HTERT RPE-1 (cell line): ENCODE results near the gene MBTPS2.
"Not testable (repeated sequence)": the region's sequence is repeated elsewhere in the genome, so short reads cannot be mapped to it uniquely, and the experiment has no call there.

Source experiments
- in situ Hi-C: fragments of 300-500 bp; cut with MboI; formaldehyde crosslinking; loops from 4 replicates; pipeline ENCODE4 v1.14.3; 2020; ENCODE audit warnings: low sequenced_read_pairs

The MBTPS2 gene

DNA sequence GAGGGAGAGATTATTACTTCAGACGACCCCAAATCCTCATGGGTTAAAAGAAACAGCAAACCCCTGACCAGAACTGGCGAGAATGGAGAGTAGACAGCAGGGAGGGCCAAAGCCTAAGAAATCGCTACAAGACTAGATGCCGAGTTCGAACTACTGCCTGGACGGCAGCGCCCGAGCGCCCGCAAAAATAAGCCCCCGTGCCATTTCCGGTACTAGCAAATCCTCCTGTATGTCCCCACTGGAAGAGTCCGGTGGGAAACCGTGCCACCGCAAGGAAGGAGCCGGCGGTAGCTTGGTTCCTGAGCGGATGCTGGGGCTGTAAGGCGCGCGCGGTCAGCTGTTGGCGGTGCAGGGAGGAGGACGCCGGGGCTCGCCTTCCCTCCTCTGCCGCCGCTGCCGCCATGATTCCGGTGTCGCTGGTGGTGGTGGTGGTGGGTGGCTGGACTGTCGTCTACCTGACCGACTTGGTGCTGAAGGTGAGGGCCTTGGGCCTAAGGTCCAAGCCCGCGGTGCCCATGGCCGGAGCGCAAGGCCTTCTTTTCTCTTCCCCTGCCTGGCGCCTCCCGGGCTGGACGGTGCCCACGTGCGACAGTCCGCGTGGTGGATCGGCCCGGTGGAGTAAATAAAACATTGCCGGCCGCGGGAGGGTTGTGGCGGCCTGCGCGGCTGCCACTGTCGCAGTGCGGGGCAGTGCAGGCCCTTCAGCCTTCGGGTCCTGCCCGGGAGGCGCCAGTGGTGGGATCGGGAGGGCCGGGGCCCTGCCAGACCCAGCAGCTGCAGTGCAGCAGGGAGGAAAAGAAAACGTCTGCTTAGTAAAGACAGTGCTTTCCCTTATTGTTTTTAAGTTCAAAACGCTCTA, at the start of gene MBTPS2:
Gene MBTPS2, plus strand, starts transcription at position 284 of the 859 bp plus-strand sequence. Its CDS starts 118 bp downstream, at position 402.
- in situ Hi-C loops, result no loop called here

DNA sequence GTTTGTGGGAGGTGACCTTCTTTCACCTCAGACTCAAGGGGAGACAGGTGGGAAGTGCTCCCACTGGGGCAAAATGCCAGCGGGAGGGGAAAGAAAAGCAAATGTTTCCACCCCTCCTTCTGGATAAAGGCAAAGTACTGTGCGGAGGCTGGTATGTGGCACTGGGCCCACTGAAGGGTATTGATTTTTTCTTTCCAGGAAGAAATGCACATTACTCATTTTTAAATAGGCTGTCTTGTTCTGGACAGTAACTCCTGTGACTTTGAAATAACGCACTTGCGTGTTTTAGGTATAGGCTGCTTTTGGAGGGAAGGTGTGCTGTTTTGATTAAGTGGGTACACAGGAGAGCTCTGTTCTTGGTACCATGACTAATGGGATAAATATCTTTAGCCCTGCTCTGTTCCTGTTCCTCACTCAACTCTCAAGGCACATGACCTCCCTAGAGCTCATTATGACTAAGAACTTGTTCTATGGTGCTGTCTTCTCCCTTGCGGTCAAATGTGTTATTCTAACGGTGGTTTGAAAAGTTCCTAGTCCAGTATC, 40.7 kb upstream of the MBTPS2 start:
- in situ Hi-C loops, result no loop called here

DNA sequence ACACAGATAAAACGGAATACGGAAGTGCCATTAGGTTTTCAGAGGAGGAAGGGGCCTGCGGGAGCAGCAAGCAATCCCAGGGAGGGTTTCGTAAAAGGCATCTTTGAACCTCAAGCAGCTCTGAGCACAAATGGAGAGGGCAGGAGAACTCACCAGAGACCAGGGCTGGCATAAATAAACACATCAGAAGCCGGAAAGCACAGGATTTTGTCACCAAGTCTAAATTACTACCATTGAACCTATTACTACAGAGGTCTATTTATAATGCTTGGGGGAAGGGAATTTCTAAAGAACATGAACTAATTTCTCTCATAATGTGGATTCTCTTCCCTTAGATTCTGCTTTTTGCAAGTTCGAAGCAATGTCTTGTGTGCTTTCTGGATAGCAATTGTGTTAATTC, 39.6 kb upstream of the MBTPS2 start:
- in situ Hi-C loops, result no loop called here

DNA sequence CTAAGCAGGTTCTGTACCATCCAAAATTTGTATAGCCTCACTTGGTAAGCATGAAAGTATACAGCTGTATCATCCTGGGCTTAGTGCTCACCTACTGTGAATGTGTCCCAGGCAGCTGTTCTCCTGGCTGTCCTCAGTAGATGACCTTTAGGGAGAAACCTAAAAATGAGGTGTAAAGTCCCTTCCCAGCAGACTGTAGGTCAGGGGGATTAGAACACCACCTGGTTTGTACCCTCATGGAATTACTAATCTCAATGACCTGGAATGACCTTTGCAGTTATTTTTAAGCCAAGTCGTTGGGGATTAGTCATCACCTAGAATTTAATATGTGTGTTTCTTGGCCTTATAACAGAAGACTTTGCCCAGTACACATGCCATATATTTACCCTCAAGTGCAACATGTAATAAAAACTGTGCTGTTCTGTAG, 39.1 kb upstream of the MBTPS2 start:
- in situ Hi-C loops, result no loop called here

DNA sequence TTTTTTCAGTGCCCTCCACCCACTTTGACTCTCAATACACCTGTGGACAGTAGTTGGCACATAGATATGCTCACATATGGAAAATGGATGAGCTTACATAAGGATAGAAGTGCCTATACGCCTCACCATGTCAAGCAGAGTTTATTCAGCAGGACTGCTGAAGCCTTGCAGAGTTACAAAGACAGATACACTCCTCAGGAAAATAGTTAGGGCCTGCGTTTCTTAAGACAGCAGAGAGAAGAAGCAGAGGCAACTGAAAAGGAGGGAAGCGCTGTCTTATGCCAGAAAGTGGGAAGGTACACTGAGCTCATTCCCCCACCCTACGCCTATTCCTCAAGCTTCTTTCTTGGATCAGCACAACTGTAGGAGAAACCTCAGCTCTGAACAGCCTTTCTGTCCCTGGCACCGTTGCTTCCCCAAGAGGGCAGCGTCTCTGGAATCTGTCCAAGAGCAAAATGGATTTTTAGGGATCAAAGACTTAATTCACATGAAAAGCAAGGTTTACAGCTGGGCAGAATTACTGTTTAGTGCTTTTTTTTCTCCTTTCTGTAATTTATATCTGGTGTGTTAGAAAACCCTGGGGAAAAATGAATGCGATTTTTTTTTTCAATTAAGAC, 37.3 kb upstream of the MBTPS2 start:
- in situ Hi-C loops, result no loop called here

DNA sequence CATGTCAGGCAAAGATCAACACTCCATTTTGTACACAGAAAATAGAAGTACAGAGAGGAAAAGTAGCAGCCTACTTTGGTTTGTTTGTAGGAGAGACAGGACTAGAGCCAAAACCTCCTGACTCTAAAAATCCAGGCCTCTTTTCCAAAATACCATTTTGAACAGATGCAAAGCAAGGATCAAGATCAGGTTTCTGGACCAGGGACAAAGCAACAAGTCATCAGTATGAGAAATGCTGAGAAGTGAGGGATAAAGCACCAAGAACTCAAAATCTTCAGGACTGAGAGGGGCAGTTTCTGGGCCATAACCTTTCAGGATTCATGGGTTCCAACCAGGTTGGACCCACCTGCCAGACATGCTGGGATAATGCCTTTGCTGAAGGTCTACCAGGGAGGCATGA, 36.6 kb upstream of the MBTPS2 start:
- in situ Hi-C loops, result no loop called here

DNA sequence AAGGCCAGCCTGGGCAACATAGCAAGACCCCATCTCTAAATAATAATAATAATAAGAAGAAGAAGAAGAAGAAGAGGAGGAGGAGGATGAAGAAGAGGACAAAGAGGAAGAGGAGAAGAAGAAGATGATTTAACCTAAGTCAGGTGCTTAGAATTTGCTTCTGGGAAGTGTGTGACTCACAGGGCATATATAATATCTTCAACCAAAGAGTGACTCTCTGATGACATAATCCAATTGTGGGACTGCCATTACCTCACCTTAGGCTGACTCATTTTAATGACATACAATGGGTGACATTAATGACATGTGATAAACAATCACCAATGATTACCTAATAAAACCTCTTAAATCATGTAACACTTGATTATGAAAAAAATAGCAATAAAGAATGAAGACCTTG, 32.7 kb upstream of the MBTPS2 start:
- in situ Hi-C loops, result no loop called here

DNA sequence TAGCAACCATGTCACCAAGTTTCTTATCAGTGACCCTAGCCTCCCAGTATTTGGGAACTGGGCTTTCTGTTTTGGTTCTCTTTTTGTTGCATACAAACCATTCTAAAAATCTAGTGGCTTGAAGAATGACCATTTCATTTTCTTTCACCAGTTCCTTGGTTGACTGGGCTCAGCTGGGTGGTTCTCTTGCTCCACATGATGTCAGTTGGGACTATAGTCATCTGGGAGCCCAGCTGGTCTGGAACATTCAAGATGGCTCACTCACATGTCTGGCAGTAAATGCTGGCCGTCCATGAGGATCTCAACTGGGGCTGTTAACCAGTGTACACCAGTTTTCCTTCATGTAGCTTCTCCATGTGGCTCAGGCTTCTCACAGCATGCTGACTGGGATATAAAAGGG, 27.6 kb upstream of the MBTPS2 start:
- in situ Hi-C loops, result no loop called here

DNA sequence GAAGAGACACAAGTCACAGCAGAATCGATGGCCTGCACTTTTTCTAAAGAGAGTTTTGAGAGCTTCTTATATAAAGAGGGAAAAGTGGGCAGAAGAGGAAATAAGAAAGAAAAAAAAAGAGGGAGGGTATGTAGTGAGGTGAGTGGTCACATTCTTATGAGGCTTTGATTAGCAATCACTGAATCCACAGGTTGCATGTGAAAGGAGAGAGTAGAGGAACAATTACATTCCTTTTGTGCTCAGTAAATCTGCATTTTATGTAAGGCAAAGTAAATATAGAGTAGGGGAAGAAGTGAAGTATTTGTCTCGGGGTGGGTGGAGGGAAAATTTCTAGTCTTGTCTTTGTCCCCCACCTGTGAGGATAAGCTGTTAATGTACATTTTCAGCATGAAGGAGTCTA, 26.8 kb upstream of the MBTPS2 start:
- in situ Hi-C loops, result no loop called here

DNA sequence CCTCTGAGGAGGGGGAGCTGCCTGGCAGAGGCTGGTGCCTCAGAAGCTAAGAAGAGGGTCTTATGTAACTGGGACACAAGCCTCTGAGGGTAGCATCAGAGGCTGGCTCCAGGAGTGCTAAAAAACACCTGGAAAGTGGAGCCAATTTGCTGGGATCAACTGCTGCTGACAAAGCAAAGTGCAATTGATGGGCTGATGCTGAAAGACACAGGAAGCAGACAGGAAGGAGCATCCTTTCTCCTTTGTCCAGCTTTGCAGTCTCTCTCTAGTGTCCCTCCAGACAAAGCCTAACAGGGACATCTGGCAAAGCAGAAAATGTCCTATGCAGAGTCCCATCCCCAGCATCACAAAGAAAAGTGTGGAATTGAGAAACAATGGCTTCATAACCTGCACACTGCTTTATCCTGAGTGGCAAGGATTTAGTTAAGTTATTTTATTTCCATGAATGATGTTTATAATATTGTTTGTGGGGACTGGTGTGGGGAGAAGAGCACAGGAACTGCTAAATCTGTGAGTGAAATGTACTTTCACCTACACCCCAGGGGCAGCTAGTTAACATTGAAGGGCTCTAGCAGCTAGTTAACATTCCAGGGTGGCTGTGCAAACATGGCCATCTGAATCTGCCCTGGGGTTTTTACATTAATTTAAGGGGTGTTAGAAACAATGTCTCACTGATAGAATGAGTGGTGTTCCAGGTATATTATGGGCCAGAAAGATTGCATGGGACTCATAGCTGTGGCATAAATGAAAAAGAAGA, 25.6 kb upstream of the MBTPS2 start:
- in situ Hi-C loops, result no loop called here

DNA sequence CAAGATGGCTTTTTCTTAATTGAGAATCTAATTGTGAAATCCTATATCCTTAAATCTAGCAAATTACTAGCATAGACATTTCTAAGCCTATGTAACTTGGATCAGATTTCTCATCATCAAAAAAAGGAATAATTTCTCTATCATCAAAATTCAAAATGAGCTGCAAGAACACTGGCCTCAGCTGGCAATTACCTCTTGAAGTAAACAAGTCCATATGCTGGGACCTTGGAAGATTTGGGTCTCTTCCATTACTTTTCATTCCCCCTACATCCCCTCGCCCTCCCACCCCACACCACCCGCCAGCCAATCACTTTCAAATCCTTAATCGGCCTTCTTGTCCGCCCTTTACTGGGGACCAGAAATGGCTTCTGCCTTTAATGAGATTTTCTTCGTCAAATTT, 23.3 kb upstream of the MBTPS2 start:
- in situ Hi-C loops, result no loop called here

DNA sequence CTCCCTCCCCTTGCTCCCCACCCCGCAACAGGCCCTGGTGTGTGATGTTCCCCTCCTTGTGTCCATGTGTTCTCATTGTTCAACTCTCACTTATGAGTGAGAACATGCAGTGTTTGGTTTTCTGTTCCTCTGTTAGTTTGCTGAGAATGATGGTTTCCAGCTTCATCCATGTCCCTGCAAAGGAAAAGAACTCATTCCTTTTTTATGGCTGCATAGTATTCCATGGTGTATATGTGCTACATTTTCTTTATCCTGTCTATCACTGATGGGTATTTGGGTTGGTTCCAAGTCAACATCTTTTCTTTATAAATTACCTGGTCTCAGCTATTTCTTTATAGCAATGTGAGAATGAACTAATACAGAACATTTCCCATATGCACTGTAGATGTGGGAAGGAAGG, 19.2 kb upstream of the MBTPS2 start:
- in situ Hi-C loops, result not testable (repeated sequence)

DNA sequence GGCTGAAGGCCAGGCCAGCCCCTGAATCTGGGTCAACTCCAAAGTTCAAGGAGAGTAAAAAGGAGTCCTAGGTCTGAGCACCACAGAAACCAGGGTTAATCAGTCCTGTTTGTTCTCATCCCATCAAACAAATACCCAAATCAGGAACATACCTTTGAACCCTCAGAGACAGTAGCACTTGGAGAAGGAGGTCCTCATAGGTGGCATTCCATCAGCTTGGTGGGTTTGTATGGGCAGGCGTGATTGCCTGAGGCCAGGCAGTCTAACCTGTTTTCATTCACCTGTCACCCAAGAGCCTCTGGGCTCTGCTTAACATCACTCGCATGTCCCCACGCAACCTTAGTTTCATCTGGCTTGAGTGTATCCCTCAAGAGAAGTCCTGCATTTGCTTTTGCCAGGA, 17.5 kb upstream of the MBTPS2 start:
- in situ Hi-C loops, result no loop called here

DNA sequence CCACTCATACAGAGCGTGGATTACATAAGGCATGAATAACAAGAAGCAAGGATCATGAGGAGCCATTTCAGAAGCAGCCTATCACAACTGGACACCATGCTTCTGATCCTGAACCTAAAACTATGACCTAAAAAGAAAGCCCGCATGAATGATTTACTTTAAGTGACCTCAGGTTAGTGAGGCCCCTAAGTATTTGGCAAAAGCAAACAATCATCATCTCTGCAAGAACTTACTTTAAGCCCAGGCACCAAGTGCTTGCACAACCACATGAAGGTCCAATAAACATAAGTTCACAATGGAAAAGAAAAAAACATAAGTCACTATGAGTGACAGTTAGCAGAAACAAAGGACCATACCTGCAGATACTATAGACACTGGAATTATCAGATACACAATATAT, 7.9 kb upstream of the MBTPS2 start:
- in situ Hi-C loops, result no loop called here

DNA sequence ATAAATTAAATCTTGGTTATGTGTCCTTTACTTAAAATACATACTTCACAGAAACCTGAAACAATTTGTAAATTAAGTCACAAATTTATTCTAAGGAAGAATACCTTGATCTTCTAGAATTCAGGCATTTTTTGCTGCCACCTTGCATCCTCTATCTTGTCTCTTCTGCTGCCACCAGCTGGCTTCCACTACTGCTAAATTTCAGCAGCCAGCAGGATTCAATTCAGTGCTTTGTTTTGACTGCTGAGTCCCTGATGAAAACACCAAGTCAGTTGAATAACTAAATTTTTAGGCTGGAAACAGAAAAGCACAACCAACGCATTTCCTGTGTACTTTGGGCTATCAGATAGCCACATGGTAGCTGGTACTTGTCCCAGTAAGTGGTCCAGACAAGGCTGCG, 2.4 kb upstream of the MBTPS2 start:
- in situ Hi-C loops, result no loop called here

DNA sequence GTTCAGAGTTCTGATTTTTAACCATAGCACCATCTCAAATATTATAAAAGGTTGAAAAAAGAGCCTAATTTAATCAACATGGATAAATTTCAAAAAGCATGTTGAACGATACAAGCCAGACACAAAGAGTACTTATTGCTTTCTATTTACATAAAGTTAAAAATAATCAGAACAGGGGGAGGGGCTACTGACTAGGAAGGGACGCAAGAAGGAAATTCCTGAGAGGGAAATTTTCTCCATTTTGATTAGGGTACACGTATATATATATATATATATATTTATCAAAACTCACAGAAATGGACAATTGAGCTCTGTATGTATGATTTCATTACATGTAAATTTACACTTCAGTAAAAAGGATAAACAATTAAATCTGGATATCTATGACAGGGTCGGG, 482 bp upstream of the MBTPS2 start:
- in situ Hi-C loops, result no loop called here

DNA sequence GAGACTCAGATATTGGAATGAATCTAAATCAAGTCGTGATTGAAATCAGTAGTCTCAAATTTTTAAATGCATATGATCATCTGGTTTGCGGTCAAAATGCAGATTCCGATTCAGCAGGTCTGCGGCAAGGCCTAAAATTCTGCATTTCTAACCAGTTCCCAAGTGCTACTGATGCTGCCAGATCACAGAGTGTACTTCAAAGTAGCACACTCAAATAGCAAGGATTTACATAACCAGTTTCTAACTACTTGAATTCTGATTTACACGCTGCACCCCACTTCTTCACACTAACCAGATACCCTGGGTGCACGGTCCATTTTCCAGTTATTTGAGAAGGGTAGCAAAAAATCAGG, 752 bp downstream of the MBTPS2 start:
- in situ Hi-C loops, result no loop called here

DNA sequence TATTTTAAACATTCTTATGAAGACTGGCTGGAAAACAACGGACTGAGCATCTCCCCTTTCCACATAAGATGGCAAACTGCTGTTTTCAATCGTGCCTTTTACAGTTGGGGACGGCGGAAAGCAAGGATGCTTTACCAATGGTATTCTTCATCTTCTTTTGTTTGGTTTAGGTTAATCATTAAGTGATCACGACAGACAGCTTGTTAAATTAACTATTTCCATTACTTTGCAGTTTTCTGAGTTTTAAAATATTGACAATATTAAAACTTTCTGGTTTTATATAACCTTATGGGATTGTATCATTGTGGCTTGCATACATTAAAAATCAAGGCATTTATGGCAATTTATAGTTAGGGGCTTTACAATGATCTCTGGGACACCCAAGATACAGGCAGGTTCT, 3.8 kb downstream of the MBTPS2 start:
- in situ Hi-C loops, result no loop called here

DNA sequence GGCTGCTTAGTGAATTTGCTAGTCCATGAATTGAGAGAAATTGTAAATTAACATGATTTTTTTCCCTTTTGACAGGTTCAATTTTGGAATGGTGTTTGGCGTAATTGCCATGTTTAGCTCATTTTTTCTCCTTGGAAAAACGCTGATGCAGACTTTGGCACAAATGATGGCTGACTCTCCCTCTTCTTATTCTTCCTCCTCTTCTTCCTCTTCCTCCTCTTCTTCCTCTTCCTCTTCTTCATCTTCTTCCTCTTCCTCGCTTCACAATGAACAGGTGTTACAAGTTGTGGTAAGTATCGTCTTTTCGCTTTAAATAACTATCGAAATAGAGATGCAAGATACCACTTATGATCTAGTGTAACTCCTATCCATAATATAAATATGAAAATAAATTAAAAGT, 5.7 kb downstream of the MBTPS2 start:
- in situ Hi-C loops, result no loop called here

DNA sequence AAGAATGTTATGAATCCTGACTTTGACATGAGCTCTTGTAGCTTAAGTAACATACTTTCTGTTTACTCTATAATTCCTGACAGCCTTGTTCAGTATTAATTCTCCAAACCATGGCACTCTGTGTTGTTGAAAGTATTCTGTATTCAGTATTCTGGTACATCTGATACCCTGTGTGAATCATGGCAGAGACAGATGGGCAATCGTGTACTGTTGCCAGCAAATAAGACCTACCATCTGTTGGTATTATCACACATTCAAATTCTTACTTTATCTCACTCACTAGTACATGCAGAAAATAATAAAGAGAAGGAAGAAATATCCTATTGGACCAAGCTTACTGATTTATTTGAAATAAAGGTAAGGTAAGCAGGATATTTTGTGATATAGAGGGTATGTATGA, 7.9 kb downstream of the MBTPS2 start:
- in situ Hi-C loops, result no loop called here

DNA sequence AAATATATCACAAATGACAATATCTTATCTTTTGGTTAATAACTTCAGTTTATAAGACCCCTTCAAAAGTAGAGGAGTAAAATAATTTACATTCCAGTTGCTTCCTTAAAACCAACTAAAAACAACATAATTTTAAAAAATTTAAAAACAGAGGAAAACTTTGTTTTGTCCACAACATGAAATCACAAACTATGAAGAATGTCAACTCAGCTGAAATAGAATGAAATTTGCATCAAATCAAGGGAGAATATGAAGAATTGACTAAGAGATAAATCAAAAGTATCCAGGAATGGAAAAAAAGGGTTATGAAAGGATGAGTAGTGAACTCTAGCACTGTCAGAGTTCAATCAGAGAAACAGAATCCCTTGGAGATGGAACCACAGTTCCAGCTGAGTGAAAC, 14.2 kb downstream of the MBTPS2 start:
- in situ Hi-C loops, result no loop called here

DNA sequence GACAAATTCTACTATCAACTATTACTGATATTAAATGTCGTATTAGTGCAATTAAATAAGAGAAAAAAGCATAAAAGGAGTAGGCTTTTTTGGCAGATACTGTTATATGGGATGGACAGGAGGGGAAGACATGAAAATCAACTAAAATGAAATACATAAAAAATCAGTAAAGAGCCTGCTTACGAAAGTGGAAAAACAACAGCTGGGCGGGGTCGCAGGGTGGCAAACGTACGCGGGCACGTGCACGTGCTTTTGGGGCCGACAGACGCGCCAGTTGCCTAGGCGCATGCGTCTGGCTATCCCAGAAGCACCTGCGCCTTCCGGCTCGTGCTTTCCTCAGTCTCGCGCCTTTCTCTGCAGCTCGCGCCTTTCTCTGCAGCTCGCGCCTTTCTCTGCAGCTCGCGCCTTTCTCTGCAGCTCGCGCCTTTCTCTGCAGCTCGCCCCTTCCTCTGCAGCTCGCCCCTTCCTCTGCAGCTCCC, 16.6 kb downstream of the MBTPS2 start, which contains the start of gene YY2:
Gene YY2, plus strand, starts transcription at position 51 of the 479 bp plus-strand sequence. CDS start 498 bp downstream, outside the sequence.
- in situ Hi-C loops, result no loop called here
